K562 (cell line): ENCODE results near the gene SORT1. TPM values are rescaled to one million over a fixed set of nuclear protein-coding genes. Genes with fewer than 3 reads are reported as not detected.
A peak's percentile ranks its signal among the peaks of the same experiment; 100 is the strongest.

ENCODE experiments used
- ARNT ChIP-seq, 2 experiments: fragments of 450-650 bp; IDR thresholded peaks; 2 replicates each; pipeline ENCODE4 v1.6.1; 2016; ENCODE audit warnings: mild to moderate bottlenecking in 1 of 2
- GATA2 ChIP-seq: sonication (generic); formaldehyde crosslinking; IDR thresholded peaks from 2 replicates; pipeline ENCODE4 v1.4.0; 2020; ENCODE audit warnings: mild to moderate bottlenecking, missing genetic modification reagents
- KLF6 ChIP-seq: fragments of 250-450 bp; sonication (Bioruptor Pico); IDR thresholded peaks from 2 replicates; pipeline ENCODE4 v1.4.0; 2020; ENCODE audit warnings: mild to moderate bottlenecking, moderate library complexity, borderline replicate concordance
- NRF1 ChIP-seq, 2 experiments: fragments of 450-650 bp; IDR thresholded peaks in 1 of 2; conservative IDR thresholded peaks in 1 of 2; 2 replicates each; pipeline ENCODE4 v1.6.1; 2014; ENCODE audit warnings: mild to moderate bottlenecking in 2 of 2
- PYGO2 ChIP-seq: fragments of 450-650 bp; IDR thresholded peaks from 2 replicates; pipeline ENCODE4 v1.6.1; 2016; ENCODE audit warnings: mild to moderate bottlenecking, missing genetic modification characterization, moderate library complexity, missing compliant biosample characterization
- SMAD1 ChIP-seq: fragments of 150-350 bp; IDR thresholded peaks from 2 replicates; pipeline ENCODE4 v1.6.1; 2014; ENCODE audit warnings: low read length, low read depth; ENCODE audit not compliant: partially characterized antibody
- SREBF2 ChIP-seq: sonication (generic); formaldehyde crosslinking; IDR thresholded peaks from 2 replicates; pipeline ENCODE4 v1.4.0; 2020; ENCODE audit warnings: mild to moderate bottlenecking, missing genetic modification reagents
- TBL1XR1 ChIP-seq, 2 experiments: IDR thresholded peaks; 2 replicates each; pipeline ENCODE4 v1.6.1; 2012; ENCODE audit warnings: improper control_type of control experiment in 2 of 2, low read length in 2 of 2, mild to moderate bottlenecking in 1 of 2
- TGIF2 ChIP-seq: sonication (generic); formaldehyde crosslinking; IDR thresholded peaks from 2 replicates; pipeline ENCODE4 v1.8.1; 2022; ENCODE audit warnings: mild to moderate bottlenecking, missing genetic modification reagents, moderate library complexity
- XRCC5 ChIP-seq: fragments of 200-400 bp; formaldehyde crosslinking; IDR thresholded peaks from 2 replicates; pipeline ENCODE4 v1.6.1; 2017; ENCODE audit warnings: low read depth, mild to moderate bottlenecking, low read length
- ZNF57 ChIP-seq: fragments of 450-650 bp; formaldehyde crosslinking; IDR thresholded peaks from 2 replicates; pipeline ENCODE4 v1.4.0; 2020; ENCODE audit warnings: mild to moderate bottlenecking, moderate library complexity
- polyA plus RNA-seq, 8 experiments: library from polyadenylated mRNA; depleted of rRNA in 4 of 8; stranded (reverse) in 5 of 8; unstranded in 3 of 8; fragments of >200 nt; fragmentation: Nextera tagmentation in 2 of 8; fragmentation: Illumina TruSeq in 1 of 8; extraction: Ambion mirVana in 2 of 8; extraction: Trizol in 1 of 8; gene quantifications; 2 replicates each; pipeline versions ENCODE4 v1.2.1 to v1.2.3, GENCODE V29; 2011 to 2014; ENCODE audit warnings: inconsistent platforms in 1 of 8, missing spikeins in 1 of 8
- total RNA-seq, 7 experiments: library from RNA; depleted of rRNA in 6 of 7; stranded (reverse); fragments of >200 nt in 6 of 7; fragmentation: Illumina TruSeq in 2 of 7; extraction: Trizol in 2 of 7; gene quantifications; 2 replicates each; pipeline versions ENCODE4 v1.2.1 to v1.2.3, GENCODE V29; 2011 to 2021; ENCODE audit warnings: low replicate concordance in 1 of 7
- TF ChIP-seq, protein P1 (sequence below): fragments of 200-800 bp; sonication (Bioruptor generic); IDR thresholded peaks from 2 replicates; pipeline ENCODE4 v1.6.1; 2017; ENCODE audit warnings: missing genetic modification characterization, missing compliant biosample characterization
- TF ChIP-seq, protein P2 (sequence below): fragments of 250-450 bp; sonication (Bioruptor Pico); IDR thresholded peaks from 2 replicates; pipeline ENCODE4 v1.8.0; 2021; ENCODE audit warnings: borderline replicate concordance, mild to moderate bottlenecking, moderate library complexity; ENCODE audit not compliant: poor library complexity, severe bottlenecking
- TF ChIP-seq, protein P3 (sequence below): sonication (generic); formaldehyde crosslinking; IDR thresholded peaks from 2 replicates; pipeline ENCODE4 v1.8.0; 2022; ENCODE audit warnings: missing genetic modification reagents, mild to moderate bottlenecking, moderate library complexity, borderline replicate concordance
- TF ChIP-seq, protein P4 (sequence below): fragments of 450-650 bp; formaldehyde crosslinking; IDR thresholded peaks from 2 replicates; pipeline ENCODE4 v1.4.0; 2020; ENCODE audit warnings: mild to moderate bottlenecking, moderate library complexity
- TF ChIP-seq, protein P5 (sequence below): fragments of 450-650 bp; IDR thresholded peaks from one replicate; pipeline ENCODE4 v1.6.1; 2018; ENCODE audit warnings: mild to moderate bottlenecking, moderate library complexity; ENCODE audit not compliant: partially characterized antibody
- TF ChIP-seq, protein P6 (sequence below), 2 experiments: IDR thresholded peaks; 2 replicates each; pipeline ENCODE4 v1.6.1; 2011; ENCODE audit warnings: borderline replicate concordance in 1 of 2, control low read depth in 1 of 2, low read depth in 1 of 2, low read length in 1 of 2, mild to moderate bottlenecking in 1 of 2, mixed read lengths in 1 of 2, moderate library complexity in 1 of 2; ENCODE audit not compliant: insufficient read depth in 1 of 2, insufficient read length in 1 of 2, poor library complexity in 1 of 2, severe bottlenecking in 1 of 2; ENCODE audit errors: extremely low read depth in 1 of 2

Gene SORT1
- total and polyA plus RNA-seq, 9 of the 15 experiments (the other 6 are each of a cell fraction or from before 2014, with no cell fraction given), result 27.4 to 112 (median 65.0) TPM

DNA sequence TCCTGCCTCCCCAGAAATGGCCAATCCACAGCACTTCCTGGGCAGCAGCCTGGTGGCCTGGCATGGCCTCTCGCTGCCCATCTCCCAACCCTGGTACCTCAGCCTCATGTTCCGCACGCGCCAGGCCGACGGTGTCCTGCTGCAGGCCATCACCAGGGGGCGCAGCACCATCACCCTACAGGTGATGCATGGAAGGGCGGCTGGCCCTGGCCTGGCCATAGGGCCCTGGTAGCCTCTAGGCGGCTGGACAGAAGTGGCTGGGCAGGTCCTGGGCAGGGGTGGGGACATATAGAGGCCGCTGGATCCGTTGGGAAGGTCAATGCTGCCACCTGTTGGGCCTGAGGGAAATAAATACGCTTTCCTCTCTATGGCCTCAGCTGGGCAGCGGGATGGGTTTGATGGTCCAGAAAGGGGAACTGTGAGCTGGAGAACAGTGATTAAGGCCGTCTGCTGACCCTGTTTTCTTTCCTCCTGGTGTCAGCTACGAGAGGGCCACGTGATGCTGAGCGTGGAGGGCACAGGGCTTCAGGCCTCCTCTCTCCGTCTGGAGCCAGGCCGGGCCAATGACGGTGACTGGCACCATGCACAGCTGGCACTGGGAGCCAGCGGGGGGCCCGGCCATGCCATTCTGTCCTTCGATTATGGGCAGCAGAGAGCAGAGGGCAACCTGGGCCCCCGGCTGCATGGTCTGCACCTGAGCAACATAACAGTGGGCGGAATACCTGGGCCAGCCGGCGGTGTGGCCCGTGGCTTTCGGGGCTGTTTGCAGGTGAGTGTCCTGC lies 133.9 kb downstream of the SORT1 start (continued):
- TF ChIP-seq GATA2 (CRISPR knock-in tag), result no peak
- no peak for TF ChIP-seq SREBF2 (CRISPR knock-in tag)
- TF ChIP-seq NRF1 (conservative IDR thresholded peaks at IDR 0.05 in 1 of 2, IDR thresholded peaks at IDR 0.05 in 1 of 2), result peak; percentile 34 to 56; a peak in 3 of 4 replicates
- TF ChIP-seq ZNF57, result no peak
- peak in 1 of 2 experiments; percentile 18; a peak in 1 of 4 replicates for TF ChIP-seq ARNT (IDR thresholded peaks at IDR 0.05)
- TF ChIP-seq, protein P1, sequence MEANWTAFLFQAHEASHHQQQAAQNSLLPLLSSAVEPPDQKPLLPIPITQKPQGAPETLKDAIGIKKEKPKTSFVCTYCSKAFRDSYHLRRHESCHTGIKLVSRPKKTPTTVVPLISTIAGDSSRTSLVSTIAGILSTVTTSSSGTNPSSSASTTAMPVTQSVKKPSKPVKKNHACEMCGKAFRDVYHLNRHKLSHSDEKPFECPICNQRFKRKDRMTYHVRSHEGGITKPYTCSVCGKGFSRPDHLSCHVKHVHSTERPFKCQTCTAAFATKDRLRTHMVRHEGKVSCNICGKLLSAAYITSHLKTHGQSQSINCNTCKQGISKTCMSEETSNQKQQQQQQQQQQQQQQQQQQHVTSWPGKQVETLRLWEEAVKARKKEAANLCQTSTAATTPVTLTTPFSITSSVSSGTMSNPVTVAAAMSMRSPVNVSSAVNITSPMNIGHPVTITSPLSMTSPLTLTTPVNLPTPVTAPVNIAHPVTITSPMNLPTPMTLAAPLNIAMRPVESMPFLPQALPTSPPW (CRISPR knock-in tag), result peak; percentile 42; the same call in 1 of the 2 replicates
- no peak for TF ChIP-seq KLF6 (CRISPR knock-in tag)
- TF ChIP-seq TBL1XR1 (IDR thresholded peaks at IDR 0.05; ENCODE audit: low read length in 2 of 2), result peak; percentile 52 to 73; a peak in 3 of 4 replicates
- no peak for TF ChIP-seq TGIF2 (CRISPR knock-in tag)
- TF ChIP-seq, protein P2, sequence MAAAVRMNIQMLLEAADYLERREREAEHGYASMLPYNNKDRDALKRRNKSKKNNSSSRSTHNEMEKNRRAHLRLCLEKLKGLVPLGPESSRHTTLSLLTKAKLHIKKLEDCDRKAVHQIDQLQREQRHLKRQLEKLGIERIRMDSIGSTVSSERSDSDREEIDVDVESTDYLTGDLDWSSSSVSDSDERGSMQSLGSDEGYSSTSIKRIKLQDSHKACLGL (CRISPR knock-in tag), result no peak
- TF ChIP-seq, protein P3, sequence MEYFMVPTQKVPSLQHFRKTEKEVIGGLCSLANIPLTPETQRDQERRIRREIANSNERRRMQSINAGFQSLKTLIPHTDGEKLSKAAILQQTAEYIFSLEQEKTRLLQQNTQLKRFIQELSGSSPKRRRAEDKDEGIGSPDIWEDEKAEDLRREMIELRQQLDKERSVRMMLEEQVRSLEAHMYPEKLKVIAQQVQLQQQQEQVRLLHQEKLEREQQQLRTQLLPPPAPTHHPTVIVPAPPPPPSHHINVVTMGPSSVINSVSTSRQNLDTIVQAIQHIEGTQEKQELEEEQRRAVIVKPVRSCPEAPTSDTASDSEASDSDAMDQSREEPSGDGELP (CRISPR knock-in tag), result peak; percentile 97
- no peak for TF ChIP-seq PYGO2 (tag)
- TF ChIP-seq, protein P4, sequence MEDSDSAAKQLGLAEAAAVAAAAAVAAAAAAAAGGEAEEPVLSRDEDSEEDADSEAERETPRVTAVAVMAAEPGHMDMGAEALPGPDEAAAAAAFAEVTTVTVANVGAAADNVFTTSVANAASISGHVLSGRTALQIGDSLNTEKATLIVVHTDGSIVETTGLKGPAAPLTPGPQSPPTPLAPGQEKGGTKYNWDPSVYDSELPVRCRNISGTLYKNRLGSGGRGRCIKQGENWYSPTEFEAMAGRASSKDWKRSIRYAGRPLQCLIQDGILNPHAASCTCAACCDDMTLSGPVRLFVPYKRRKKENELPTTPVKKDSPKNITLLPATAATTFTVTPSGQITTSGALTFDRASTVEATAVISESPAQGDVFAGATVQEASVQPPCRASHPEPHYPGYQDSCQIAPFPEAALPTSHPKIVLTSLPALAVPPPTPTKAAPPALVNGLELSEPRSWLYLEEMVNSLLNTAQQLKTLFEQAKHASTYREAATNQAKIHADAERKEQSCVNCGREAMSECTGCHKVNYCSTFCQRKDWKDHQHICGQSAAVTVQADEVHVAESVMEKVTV (CRISPR knock-in tag), result peak; percentile 95
- TF ChIP-seq XRCC5, result peak; percentile 98
- TF ChIP-seq SMAD1, result peak; percentile 25
- TF ChIP-seq, protein P5, sequence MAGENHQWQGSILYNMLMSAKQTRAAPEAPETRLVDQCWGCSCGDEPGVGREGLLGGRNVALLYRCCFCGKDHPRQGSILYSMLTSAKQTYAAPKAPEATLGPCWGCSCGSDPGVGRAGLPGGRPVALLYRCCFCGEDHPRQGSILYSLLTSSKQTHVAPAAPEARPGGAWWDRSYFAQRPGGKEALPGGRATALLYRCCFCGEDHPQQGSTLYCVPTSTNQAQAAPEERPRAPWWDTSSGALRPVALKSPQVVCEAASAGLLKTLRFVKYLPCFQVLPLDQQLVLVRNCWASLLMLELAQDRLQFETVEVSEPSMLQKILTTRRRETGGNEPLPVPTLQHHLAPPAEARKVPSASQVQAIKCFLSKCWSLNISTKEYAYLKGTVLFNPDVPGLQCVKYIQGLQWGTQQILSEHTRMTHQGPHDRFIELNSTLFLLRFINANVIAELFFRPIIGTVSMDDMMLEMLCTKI, result no peak
- TF ChIP-seq, protein P6, sequence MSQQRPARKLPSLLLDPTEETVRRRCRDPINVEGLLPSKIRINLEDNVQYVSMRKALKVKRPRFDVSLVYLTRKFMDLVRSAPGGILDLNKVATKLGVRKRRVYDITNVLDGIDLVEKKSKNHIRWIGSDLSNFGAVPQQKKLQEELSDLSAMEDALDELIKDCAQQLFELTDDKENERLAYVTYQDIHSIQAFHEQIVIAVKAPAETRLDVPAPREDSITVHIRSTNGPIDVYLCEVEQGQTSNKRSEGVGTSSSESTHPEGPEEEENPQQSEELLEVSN (IDR thresholded peaks at IDR 0.05; ENCODE audit: borderline replicate concordance in 1 of 2, extremely low read depth in 1 of 2, insufficient read depth in 1 of 2, insufficient read length in 1 of 2, low read depth in 1 of 2, low read length in 1 of 2, poor library complexity in 1 of 2, severe bottlenecking in 1 of 2), result peak; percentile 69 to 86
